Mesenchymal stem cell (in vitro differentiated cells and primary cell): Measurements from ENCODE around the gene KRTCAP2.
"Not testable (repeated sequence)": the region's sequence is repeated elsewhere in the genome, so short reads cannot be mapped to it uniquely, and the experiment has no call there.

Experiments used
- DNase-seq: peaks from one replicate; pipeline ENCODE4 v3.0.0-alpha.2; 2013
- H2AFZ ChIP-seq: one replicate; pipeline ENCODE4 v1.6.1; 2013; ENCODE audit warnings: low read depth, mild to moderate bottlenecking, control low read depth, inconsistent platforms, low read length, moderate library complexity
- H2AK5ac ChIP-seq: 2 replicates; pipeline ENCODE4 v1.6.1; 2013; ENCODE audit warnings: low read length, moderate library complexity, mild to moderate bottlenecking, inconsistent platforms; ENCODE audit not compliant: severe bottlenecking
- H2BK120ac ChIP-seq: one replicate; pipeline ENCODE4 v1.6.1; 2013; ENCODE audit warnings: low read depth, mild to moderate bottlenecking, inconsistent platforms, low read length, moderate library complexity
- H2BK12ac ChIP-seq, 2 experiments: one replicate each; pipeline ENCODE4 v1.6.1; 2013; ENCODE audit warnings: inconsistent platforms in 2 of 2, low read length in 2 of 2, mild to moderate bottlenecking in 2 of 2, moderate library complexity in 2 of 2, control low read depth in 1 of 2
- H2BK15ac ChIP-seq: one replicate; pipeline ENCODE4 v1.6.1; 2013; ENCODE audit warnings: mild to moderate bottlenecking, low read depth, inconsistent platforms; ENCODE audit not compliant: poor library complexity, severe bottlenecking
- H2BK5ac ChIP-seq: 2 replicates; pipeline ENCODE4 v1.6.1; 2013; ENCODE audit warnings: low read depth, mild to moderate bottlenecking, low read length, control low read depth, inconsistent platforms; ENCODE audit not compliant: poor library complexity, severe bottlenecking
- H3K14ac ChIP-seq, 2 experiments: one replicate each; pipeline ENCODE4 v1.6.1; 2013; ENCODE audit warnings: inconsistent platforms in 2 of 2, low read length in 2 of 2, control low read depth in 1 of 2, mild to moderate bottlenecking in 1 of 2, moderate library complexity in 1 of 2
- H3K18ac ChIP-seq, 2 experiments: one replicate each; pipeline ENCODE4 v1.6.1; 2013; ENCODE audit warnings: inconsistent platforms in 2 of 2, low read length in 2 of 2, control low read depth in 1 of 2, low read depth in 1 of 2, mild to moderate bottlenecking in 1 of 2
- H3K23ac ChIP-seq, 2 experiments: one replicate each; pipeline ENCODE4 v1.6.1; 2013; ENCODE audit warnings: inconsistent platforms in 2 of 2, low read length in 2 of 2, mild to moderate bottlenecking in 2 of 2, moderate library complexity in 2 of 2, control low read depth in 1 of 2
- H3K27ac ChIP-seq: 2 replicates; pipeline ENCODE4 v1.5.1; 2013; ENCODE audit warnings: mild to moderate bottlenecking, moderate library complexity, low read length, control low read depth, inconsistent platforms; ENCODE audit not compliant: poor library complexity, severe bottlenecking
- H3K27me3 ChIP-seq, 2 experiments: 2 replicates each; pipeline versions ENCODE4 v1.6.1 to v1.7.0; 2013; ENCODE audit warnings: low read length in 2 of 2, mild to moderate bottlenecking in 2 of 2, moderate library complexity in 2 of 2, control low read depth in 1 of 2, inconsistent platforms in 1 of 2; ENCODE audit not compliant: control insufficient read depth in 1 of 2, insufficient read depth in 1 of 2
- H3K36me3 ChIP-seq, 2 experiments: 2 replicates each; pipeline versions ENCODE4 v1.6.1 to v1.7.0; 2013; ENCODE audit warnings: low read length in 2 of 2, control low read depth in 1 of 2, inconsistent platforms in 1 of 2, low read depth in 1 of 2, mild to moderate bottlenecking in 1 of 2; ENCODE audit not compliant: insufficient read depth in 2 of 2, control insufficient read depth in 1 of 2
- H3K4ac ChIP-seq, 2 experiments: one replicate each; pipeline ENCODE4 v1.6.1; 2013; ENCODE audit warnings: inconsistent platforms in 2 of 2, low read length in 2 of 2, mild to moderate bottlenecking in 2 of 2, moderate library complexity in 2 of 2, control low read depth in 1 of 2, low read depth in 1 of 2
- H3K4me1 ChIP-seq: 2 replicates; pipeline ENCODE4 v1.6.1; 2013; ENCODE audit warnings: low read depth, low read length, control low read depth; ENCODE audit not compliant: control insufficient read depth, insufficient read depth
- H3K4me2 ChIP-seq: 2 replicates; pipeline ENCODE4 v1.6.1; 2013; ENCODE audit warnings: low read length, mild to moderate bottlenecking, inconsistent platforms; ENCODE audit not compliant: poor library complexity, severe bottlenecking
- H3K4me3 ChIP-seq, 2 experiments: 2 replicates each; pipeline versions ENCODE4 v1.5.1 to v1.7.0; 2013; ENCODE audit warnings: low read length in 2 of 2, mild to moderate bottlenecking in 2 of 2, control low read depth in 1 of 2, low read depth in 1 of 2; ENCODE audit not compliant: insufficient read depth in 1 of 2
- H3K79me1 ChIP-seq: replicated peaks from 2 replicates; pipeline ENCODE4 v1.6.1; 2013; ENCODE audit warnings: mild to moderate bottlenecking, control low read depth, low read length, inconsistent platforms; ENCODE audit not compliant: poor library complexity, severe bottlenecking
- H3K9ac ChIP-seq: 2 replicates; pipeline ENCODE4 v1.7.0; 2013; ENCODE audit warnings: mild to moderate bottlenecking, low read length, moderate library complexity
- H3K9me3 ChIP-seq: 2 replicates; pipeline ENCODE4 v1.7.0; 2013; ENCODE audit warnings: mild to moderate bottlenecking, low read length; ENCODE audit not compliant: control insufficient read depth
- H4K8ac ChIP-seq: one replicate; pipeline ENCODE4 v1.6.1; 2013; ENCODE audit warnings: inconsistent platforms, mild to moderate bottlenecking, low read length, moderate library complexity
- H4K91ac ChIP-seq: one replicate; pipeline ENCODE4 v1.6.1; 2013; ENCODE audit warnings: mild to moderate bottlenecking, low read length, inconsistent platforms
- WGBS: methylation state at CpG from one replicate; pipeline ENCODE4 v1.1.7; 2013; ENCODE audit warnings: mixed read lengths; 5-methylcytosine and 5-hydroxymethylcytosine counted together

The KRTCAP2 gene

DNA sequence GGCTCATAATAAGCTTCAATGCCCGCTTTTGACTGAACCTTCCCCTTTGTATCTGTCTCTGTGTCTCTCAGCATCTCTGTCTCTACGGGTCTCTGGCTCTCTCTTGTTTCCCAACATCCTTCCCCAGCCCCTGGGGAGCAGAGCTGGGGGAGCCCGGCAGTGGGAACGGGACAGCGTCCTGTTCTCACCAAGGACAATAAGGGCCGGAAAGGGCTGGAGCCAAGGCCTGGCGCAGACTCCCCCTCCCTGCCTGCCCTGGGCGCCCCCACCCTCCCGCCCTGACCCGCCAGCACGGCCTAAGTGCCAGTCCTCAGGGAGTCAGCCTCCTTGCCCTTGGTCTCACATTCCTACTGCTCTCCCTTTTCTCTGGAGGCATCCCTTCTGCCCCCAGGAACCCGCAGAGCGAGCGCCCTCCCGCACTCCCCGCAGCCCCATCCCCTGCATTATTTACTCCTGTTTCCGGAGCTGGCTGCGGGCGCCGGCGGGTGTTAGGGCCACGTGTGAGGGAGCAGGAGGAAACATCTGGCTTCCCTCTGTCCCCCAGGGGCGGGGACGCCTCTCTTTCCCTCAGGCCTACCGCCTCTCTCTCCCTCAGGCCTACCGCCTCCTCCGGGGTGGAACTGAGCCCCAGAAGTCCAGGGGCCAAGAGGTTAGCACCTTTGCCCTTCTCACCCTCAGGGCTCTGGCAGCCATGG lies 6.5 kb downstream of the KRTCAP2 start:
- Histone ChIP-seq H2AFZ (no peak overlapping the region), H3K4me3 (no peak overlapping the region), H2AK5ac (no peak overlapping the region), H2BK5ac (no peak overlapping the region), H3K36me3 (peaks cover 23 to 32% of the 10 kb centered on the region in 2 experiments), H3K4ac (no peak overlapping the region), H3K27me3 (peaks cover 16 to 17% of the 10 kb centered on the region in 2 experiments), H3K9ac (no peak overlapping the region), H2BK15ac (no peak overlapping the region), H2BK120ac (peak overlapping the region; percentile 0), H4K91ac (no peak overlapping the region), H4K8ac (no peak overlapping the region), H3K9me3 (no peaks in the 10 kb centered on the region), H3K23ac (peak overlapping the region in 1 of 2 experiments; percentile 53), H2BK12ac (no peak overlapping the region), H3K4me1 (peaks cover 5% of the 10 kb centered on the region), H3K27ac (no peak overlapping the region), H3K18ac (no peak overlapping the region), H3K79me1 (peaks cover 9% of the 10 kb centered on the region), H3K14ac (no peak overlapping the region), H3K4me2 (no peak overlapping the region)
- peak; percentile 39 for DNase-seq
- WGBS, result 33% methylated on average over 25 of the region's 27 CpGs

DNA sequence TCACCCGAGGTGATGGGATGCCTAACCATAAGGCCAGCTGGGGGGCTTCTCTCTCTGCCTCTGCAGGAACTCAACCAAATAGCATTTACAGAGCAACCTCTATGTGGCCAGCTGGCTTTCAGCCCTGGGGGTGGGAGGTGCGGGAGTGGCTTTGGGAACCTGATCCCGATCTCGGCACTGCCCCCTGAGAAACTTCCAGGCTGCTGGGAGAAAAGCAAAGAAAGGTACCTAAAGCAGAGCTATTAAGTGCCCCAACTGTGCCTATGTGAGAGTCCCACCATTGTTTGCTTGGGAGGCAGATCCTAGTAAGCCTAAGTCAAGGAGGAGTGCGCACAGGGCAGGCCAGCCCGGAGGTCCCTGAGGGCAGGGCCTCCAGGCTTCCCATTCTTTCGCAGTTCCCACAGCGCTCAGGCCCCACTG lies 7.0 kb downstream of the KRTCAP2 start:
- Histone ChIP-seq H3K9me3 (no peaks in the 10 kb centered on the region), H2BK5ac (no peak overlapping the region), H3K27ac (no peak overlapping the region)

DNA sequence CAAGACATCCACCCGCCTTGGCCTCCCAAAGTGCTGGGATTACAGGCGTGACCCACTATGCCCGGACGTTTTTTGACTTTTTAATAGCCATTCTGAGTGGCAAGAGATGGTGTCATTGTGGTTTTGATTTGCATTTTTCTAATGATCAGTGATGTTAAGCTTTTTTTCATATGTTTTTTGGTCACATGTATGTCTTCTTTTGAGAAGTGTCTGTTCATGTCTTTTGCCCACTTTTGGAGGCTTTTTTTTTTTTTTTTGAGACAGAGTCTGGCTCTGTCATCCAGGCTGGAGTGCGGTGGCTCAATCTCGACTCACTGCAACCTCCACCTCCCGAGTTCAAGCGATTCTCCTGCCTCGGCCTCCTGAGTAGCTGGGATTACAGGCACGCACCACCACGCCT lies 8.5 kb downstream of the KRTCAP2 start:
- H3K4me2 ChIP-seq, H2AK5ac ChIP-seq, H2AFZ ChIP-seq, H3K27ac ChIP-seq, H3K18ac ChIP-seq, H3K9me3 ChIP-seq, H2BK15ac ChIP-seq, H3K4me3 ChIP-seq, H3K4me1 ChIP-seq, H3K9ac ChIP-seq, H3K23ac ChIP-seq, H4K91ac ChIP-seq, H3K4ac ChIP-seq, H2BK120ac ChIP-seq, H2BK5ac ChIP-seq, H3K79me1 ChIP-seq, DNase-seq, H4K8ac ChIP-seq, H3K14ac ChIP-seq, H2BK12ac ChIP-seq: not testable (repeated sequence)
- Histone ChIP-seq H3K27me3 (peaks cover 17 to 23% of the 10 kb centered on the region in 2 experiments), H3K36me3 (peaks cover 12 to 14% of the 10 kb centered on the region in 2 experiments)
- 92% methylated on average over 9 of the region's 11 CpGs for WGBS

More for the DNA sequence above, 7.0 kb downstream of the KRTCAP2 start:
- Histone ChIP-seq H3K14ac (no peak overlapping the region), H4K8ac (peak overlapping the region; percentile 42), H2BK12ac (no peak overlapping the region), H3K4me3 (no peak overlapping the region), H3K27me3 (peaks cover 16 to 17% of the 10 kb centered on the region in 2 experiments), H2AK5ac (no peak overlapping the region), H3K9ac (no peak overlapping the region), H3K18ac (no peak overlapping the region), H4K91ac (no peak overlapping the region), H3K4me2 (no peak overlapping the region), H3K23ac (no peak overlapping the region), H2BK15ac (no peak overlapping the region), H3K4ac (no peak overlapping the region), H3K36me3 (peaks cover 21 to 27% of the 10 kb centered on the region in 2 experiments), H2AFZ (no peak overlapping the region), H3K79me1 (peaks cover 9% of the 10 kb centered on the region), H2BK120ac (no peak overlapping the region), H3K4me1 (peaks cover 5% of the 10 kb centered on the region)
- DNase-seq, result no peak
- 66% methylated on average over 8 of the region's 8 CpGs for WGBS

DNA sequence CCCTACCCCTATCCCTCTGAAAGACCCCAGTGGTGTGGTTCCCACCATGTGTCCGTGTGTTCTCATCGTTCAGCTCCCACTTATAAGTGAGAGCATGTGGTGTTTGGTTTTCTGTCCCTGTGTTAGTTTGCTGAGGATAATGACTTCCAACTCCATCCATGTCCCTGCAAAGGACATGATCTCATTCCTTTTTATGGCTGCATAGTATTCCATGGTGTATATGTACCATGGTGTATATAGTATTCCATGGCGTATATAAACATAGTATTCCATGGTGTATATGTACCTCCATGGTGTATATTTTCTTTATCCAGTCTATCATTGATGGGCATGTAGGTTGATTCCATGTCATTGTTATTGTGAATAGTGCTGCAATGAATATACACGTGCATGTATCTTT lies 9.3 kb downstream of the KRTCAP2 start:
- DNase-seq, H3K14ac ChIP-seq, H3K4me2 ChIP-seq, H2BK120ac ChIP-seq, H2BK5ac ChIP-seq, H2BK12ac ChIP-seq, H3K4me1 ChIP-seq, H4K91ac ChIP-seq, H3K27ac ChIP-seq, H2AFZ ChIP-seq, H3K18ac ChIP-seq, H4K8ac ChIP-seq, H3K4ac ChIP-seq, H3K9ac ChIP-seq, H2BK15ac ChIP-seq, H2AK5ac ChIP-seq, H3K79me1 ChIP-seq, H3K9me3 ChIP-seq, H3K4me3 ChIP-seq, H3K36me3 ChIP-seq, H3K23ac ChIP-seq: not testable (repeated sequence)
- peaks cover 20 to 23% of the 10 kb centered on the region in 2 experiments for H3K27me3 ChIP-seq
- WGBS, result 100% methylated on average over 3 of the region's 4 CpGs
